Left ventricle myocardium inferior (tissue), 1 donor: ENCODE results near the gene PRR36. TPM values are rescaled to one million over a fixed set of nuclear protein-coding genes. Genes with fewer than 3 reads are reported as not detected.

Experiments used
- DNase-seq: peaks from one replicate; pipeline ENCODE4 v3.0.0-alpha.2; 2020
- H3K27ac ChIP-seq: fragments of 200-600 bp; replicated peaks from 2 replicates; pipeline ENCODE4 v1.8.0; 2021
- H3K27me3 ChIP-seq: fragments of 200-600 bp; 2 replicates; pipeline ENCODE4 v1.8.0; 2021; ENCODE audit warnings: low read depth
- H3K36me3 ChIP-seq: fragments of 200-600 bp; 2 replicates; pipeline ENCODE4 v1.8.0; 2021
- H3K4me1 ChIP-seq: fragments of 200-600 bp; 2 replicates; pipeline ENCODE4 v1.8.0; 2021
- H3K4me3 ChIP-seq: fragments of 200-600 bp; 2 replicates; pipeline ENCODE4 v1.8.0; 2021; ENCODE audit warnings: mild to moderate bottlenecking, moderate library complexity
- H3K9me3 ChIP-seq: fragments of 200-600 bp; replicated peaks from 2 replicates; pipeline ENCODE4 v1.8.0; 2021
- intact Hi-C: fragments of 100-400 bp; cut with micrococcal nuclease; formaldehyde crosslinking; loops from one replicate; pipeline ENCODE4 v1.11.0; 2022
- total RNA-seq: library from RNA; stranded (reverse); fragmentation: NEBNext Ultra II Directional; extraction: Animal tissue kit (Norgen Biotek cat#: 25700); gene quantifications from one replicate; pipeline ENCODE4 v1.2.1, GENCODE V29; 2021
- TF ChIP-seq, protein P1 (sequence below): fragments of 200-600 bp; IDR thresholded peaks from 2 replicates; pipeline ENCODE4 v1.8.0; 2021; ENCODE audit warnings: antibody characterized with exemption, mild to moderate bottlenecking, borderline replicate concordance
- donor health status: DM: no; HTN: yes; CAD: no; lungs with severe emphysema.

The PRR36 gene
- total RNA-seq, 1 donor from 2014 or later, result not detected

DNA sequence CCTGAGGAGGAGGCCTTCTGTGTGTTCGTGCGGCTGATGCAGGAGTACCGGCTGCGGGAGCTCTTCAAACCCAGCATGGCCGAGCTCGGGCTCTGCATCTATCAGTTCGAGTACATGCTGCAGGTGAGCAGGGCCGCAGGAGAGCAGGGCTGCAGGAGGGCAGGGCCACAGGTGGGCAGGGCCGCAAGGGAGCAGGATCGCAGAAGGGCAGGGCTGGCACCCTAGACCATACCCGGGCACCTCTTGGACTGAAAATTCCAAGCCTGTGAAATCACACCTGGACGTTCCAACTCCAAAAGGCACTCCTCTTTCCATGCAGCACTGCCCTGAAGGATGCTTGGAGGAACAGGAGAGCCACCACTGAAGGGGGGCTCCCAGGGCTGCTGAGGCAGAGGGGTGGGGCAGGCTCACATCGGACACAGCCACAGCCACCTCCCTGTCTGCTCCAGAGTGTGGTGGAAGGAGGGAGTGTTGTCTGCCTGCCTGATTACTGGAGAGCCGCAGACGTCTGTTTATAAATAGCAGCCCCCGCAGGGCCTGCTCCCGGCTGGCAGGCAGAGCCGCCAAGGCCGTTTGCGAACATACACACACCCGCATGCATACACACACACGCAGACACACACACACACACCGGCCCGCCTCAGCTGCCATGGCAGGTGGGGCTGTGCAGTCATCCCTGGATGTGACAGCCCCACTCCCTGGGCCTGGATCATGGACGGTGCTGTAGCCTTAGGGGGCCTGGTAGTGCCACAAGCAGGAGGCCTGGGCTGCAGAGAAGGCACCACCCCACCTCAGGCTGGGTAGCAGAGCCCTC is 24.0 kb downstream of the PRR36 start:
- H3K4me1 ChIP-seq, result peaks cover 13% of the 10 kb centered on the region
- H3K4me3 ChIP-seq, result no peak overlapping the region
- intact Hi-C loops, result no loop called here
- no peak for DNase-seq
- TF ChIP-seq, protein P1, sequence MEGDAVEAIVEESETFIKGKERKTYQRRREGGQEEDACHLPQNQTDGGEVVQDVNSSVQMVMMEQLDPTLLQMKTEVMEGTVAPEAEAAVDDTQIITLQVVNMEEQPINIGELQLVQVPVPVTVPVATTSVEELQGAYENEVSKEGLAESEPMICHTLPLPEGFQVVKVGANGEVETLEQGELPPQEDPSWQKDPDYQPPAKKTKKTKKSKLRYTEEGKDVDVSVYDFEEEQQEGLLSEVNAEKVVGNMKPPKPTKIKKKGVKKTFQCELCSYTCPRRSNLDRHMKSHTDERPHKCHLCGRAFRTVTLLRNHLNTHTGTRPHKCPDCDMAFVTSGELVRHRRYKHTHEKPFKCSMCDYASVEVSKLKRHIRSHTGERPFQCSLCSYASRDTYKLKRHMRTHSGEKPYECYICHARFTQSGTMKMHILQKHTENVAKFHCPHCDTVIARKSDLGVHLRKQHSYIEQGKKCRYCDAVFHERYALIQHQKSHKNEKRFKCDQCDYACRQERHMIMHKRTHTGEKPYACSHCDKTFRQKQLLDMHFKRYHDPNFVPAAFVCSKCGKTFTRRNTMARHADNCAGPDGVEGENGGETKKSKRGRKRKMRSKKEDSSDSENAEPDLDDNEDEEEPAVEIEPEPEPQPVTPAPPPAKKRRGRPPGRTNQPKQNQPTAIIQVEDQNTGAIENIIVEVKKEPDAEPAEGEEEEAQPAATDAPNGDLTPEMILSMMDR, result no peak
- H3K9me3 ChIP-seq, result no peaks in the 10 kb centered on the region
- no peaks in the 10 kb centered on the region for H3K36me3 ChIP-seq
- no peaks in the 10 kb centered on the region for H3K27me3 ChIP-seq
- H3K27ac ChIP-seq, result no peak overlapping the region

DNA sequence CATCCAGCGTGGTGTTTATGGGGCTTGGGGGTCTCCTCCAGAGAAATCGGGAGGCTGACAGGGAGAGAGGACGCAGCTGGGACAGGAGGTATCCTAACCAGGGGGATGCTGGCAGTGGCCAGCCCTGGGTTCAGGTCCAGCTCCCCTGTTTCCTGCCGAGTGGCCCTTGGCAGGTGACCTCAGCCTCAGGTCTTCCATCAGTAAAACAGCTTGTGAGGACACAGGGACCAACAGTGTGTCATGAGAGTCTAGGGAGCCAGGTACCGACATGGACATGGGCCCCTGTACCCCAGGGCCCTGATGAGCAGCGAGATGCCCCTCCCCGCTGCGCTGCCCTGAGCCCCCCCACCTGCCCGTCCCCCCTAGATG is 24.6 kb downstream of the PRR36 start:
- TF ChIP-seq, protein P1, result no peak
- H3K9me3 ChIP-seq, result no peaks in the 10 kb centered on the region
- intact Hi-C loops, result no loop called here
- H3K27ac ChIP-seq, result no peak overlapping the region
- peaks cover 13% of the 10 kb centered on the region for H3K4me1 ChIP-seq
- H3K27me3 ChIP-seq, result no peaks in the 10 kb centered on the region
- H3K36me3 ChIP-seq, result no peaks in the 10 kb centered on the region
- H3K4me3 ChIP-seq, result no peak overlapping the region
- no peak for DNase-seq

DNA sequence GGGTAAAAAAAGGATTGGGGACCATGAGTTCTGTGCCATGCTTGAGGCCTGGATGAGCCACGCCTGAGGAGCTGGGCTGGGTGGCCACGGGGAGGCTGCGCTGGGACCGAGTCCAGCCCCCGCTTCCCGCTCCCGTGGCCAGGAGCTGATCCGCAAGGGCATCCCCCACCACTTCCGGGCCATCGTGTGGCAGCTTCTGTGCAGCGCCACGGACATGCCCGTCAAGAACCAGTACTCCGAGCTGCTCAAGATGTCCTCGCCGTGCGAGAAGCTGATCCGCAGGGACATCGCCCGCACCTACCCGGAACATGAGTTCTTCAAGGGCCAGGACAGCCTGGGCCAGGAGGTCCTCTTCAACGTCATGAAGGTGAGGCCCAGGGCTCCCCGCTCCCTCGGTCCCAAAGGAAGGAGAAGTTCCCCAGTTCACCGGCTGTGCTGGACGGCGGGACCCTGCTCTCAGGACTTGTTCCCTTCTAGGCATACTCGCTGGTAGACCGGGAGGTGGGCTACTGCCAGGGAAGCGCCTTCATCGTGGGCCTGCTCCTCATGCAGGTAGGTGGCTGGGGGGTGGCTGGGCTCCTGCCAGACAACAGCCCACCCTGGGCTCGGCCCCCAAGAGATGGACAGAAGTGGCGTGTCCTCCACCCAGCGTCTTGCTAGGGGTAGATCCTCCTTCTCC is 25.3 kb downstream of the PRR36 start:
- no peak for DNase-seq
- Histone ChIP-seq H3K27ac (no peak overlapping the region), H3K9me3 (no peaks in the 10 kb centered on the region), H3K36me3 (no peaks in the 10 kb centered on the region), H3K4me3 (no peak overlapping the region), H3K4me1 (peaks cover 13% of the 10 kb centered on the region), H3K27me3 (no peaks in the 10 kb centered on the region)
- intact Hi-C loops, result no loop called here
- TF ChIP-seq, protein P1, result no peak

DNA sequence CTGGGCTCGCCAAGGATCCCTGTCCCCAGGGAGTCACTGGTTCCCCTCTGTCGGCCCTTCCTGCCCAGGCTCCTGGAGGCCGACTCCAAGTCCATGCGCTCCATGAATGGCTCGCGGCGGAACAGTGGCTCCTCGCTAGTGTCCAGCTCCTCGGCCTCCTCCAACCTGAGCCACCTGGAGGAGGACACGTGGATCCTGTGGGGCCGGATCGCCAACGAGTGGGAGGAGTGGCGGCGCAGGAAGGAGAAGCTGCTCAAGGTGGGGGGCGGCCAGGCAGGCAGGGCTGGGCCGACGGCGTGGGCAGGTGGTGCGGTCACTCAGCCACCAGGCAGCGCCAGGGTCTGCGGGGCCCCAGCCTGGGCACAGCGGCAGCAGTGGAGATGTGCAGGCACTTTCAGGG is 26.5 kb downstream of the PRR36 start:
- DNase-seq, result no peak
- TF ChIP-seq, protein P1, result no peak
- intact Hi-C loops, result no loop called here

DNA sequence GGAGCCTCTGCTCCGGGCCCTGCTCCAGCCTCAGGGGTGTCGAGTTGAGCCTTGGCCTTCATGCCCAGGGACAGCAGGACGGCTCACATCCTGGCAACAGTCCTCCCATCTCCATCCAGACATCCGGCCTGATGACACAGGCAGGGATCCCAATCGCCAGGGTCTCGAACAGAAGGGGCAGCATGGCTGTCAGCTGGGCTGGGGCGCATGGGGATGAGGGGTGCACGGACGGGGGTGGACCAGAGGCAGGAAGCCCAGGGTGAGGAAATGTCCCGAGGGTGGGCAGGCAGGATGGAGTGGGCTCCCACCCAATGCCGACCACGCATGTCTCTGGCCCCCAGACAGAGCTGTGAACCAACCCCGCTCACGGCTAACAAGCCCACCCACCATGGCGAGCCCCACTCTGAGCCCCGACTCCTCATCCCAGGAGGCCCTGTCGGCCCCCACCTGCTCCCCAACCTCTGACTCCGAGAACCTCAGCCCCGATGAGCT is 28.0 kb downstream of the PRR36 start:
- Histone ChIP-seq H3K27ac (no peak overlapping the region), H3K36me3 (no peaks in the 10 kb centered on the region), H3K4me3 (no peak overlapping the region), H3K9me3 (no peaks in the 10 kb centered on the region), H3K4me1 (peaks cover 13% of the 10 kb centered on the region), H3K27me3 (no peaks in the 10 kb centered on the region)
- TF ChIP-seq, protein P1, result no peak
- DNase-seq, result no peak
- intact Hi-C loops, result no loop called here

More for the DNA sequence above, 26.5 kb downstream of the PRR36 start:
- H3K9me3 ChIP-seq, result no peaks in the 10 kb centered on the region
- H3K36me3 ChIP-seq, result no peaks in the 10 kb centered on the region
- no peaks in the 10 kb centered on the region for H3K27me3 ChIP-seq
- peaks cover 13% of the 10 kb centered on the region for H3K4me1 ChIP-seq
- H3K27ac ChIP-seq, result no peak overlapping the region
- no peak overlapping the region for H3K4me3 ChIP-seq
